Anterior cingulate cortex (tissue), 58 donors: ENCODE results near the gene DBT.
"Not testable (repeated sequence)": the region's sequence is repeated elsewhere in the genome, so short reads cannot be mapped to it uniquely, and the experiment has no call there.

Experiments
- DNase-seq, 58 donors: peaks; one replicate each; lab custom pipeline; 2025; lab: John Stamatoyannopoulos, UW

Gene DBT

GRCh38 chr1:100202703-100203102 lies 46.9 kb downstream of the DBT start:
- not testable (repeated sequence) for DNase-seq

GRCh38 chr1:100200060-100200459 lies 49.6 kb downstream of the DBT start:
- DNase-seq: not testable (repeated sequence)

- no peak for DNase-seq
These were observed 51.0 kb downstream of the DBT start for GRCh38 chr1:100198596-100198995.

GRCh38 chr1:100188617-100189016 lies 61.0 kb downstream of the DBT start:
- DNase-seq: peak in 45 of 58 donors; percentile 1 to 79 (median 27)

GRCh38 chr1:100187912-100188311 lies 61.7 kb downstream of the DBT start:
- DNase-seq: peak in 25 of 58 donors; percentile 1 to 42 (median 15)

GRCh38 chr1:100184536-100184935 lies 65.1 kb downstream of the DBT start:
- DNase-seq: no peak

GRCh38 chr1:100183370-100183769 lies 66.3 kb downstream of the DBT start:
- no peak for DNase-seq

GRCh38 chr1:100178091-100178490 lies 71.5 kb downstream of the DBT start, which contains the start of gene LRRC39:
Gene LRRC39 (minus strand): TSS chr1:100178256. CDS start chr1:100168516, 9,740 bp downstream.
- DNase-seq: peak in 2 of 58 donors; percentile 1 to 22

GRCh38 chr1:100177295-100178041 lies 72.2 kb downstream of the DBT start:
- DNase-seq: no peak

GRCh38 chr1:100168051-100168450 lies 81.6 kb downstream of the DBT start:
- no peak for DNase-seq

- DNase-seq: no peak
These were observed 84.9 kb downstream of the DBT start for GRCh38 chr1:100164702-100165101.

- DNase-seq: peak in 3 of 58 donors; percentile 0 to 5 (median 1)
These were observed 85.4 kb downstream of the DBT start for GRCh38 chr1:100164216-100164615.

- no peak for DNase-seq
These were observed 86.8 kb downstream of the DBT start for GRCh38 chr1:100162881-100163280.

- no peak for DNase-seq
These were observed 97.4 kb downstream of the DBT start for GRCh38 chr1:100152271-100152670.

GRCh38 chr1:100151679-100152078 lies 98.0 kb downstream of the DBT start:
- no peak for DNase-seq

GRCh38 chr1:100147875-100148274 lies 101.8 kb downstream of the DBT start:
- no peak for DNase-seq

- no peak for DNase-seq
These were observed 102.7 kb downstream of the DBT start for GRCh38 chr1:100146958-100147357.

GRCh38 chr1:100145116-100145515 lies 104.5 kb downstream of the DBT start:
- no peak for DNase-seq

GRCh38 chr1:100142343-100142742 lies 107.3 kb downstream of the DBT start:
- no peak for DNase-seq

- DNase-seq: no peak
These were observed 108.4 kb downstream of the DBT start for GRCh38 chr1:100141192-100141591.

GRCh38 chr1:100137602-100138001 lies 112.0 kb downstream of the DBT start:
- no peak for DNase-seq
